ENCODE data around the gene WFIKKN2.
"Not testable (repeated sequence)": the region's sequence is repeated elsewhere in the genome, so short reads cannot be mapped to it uniquely, and the experiment has no call there.

WFIKKN2 gene

DNA sequence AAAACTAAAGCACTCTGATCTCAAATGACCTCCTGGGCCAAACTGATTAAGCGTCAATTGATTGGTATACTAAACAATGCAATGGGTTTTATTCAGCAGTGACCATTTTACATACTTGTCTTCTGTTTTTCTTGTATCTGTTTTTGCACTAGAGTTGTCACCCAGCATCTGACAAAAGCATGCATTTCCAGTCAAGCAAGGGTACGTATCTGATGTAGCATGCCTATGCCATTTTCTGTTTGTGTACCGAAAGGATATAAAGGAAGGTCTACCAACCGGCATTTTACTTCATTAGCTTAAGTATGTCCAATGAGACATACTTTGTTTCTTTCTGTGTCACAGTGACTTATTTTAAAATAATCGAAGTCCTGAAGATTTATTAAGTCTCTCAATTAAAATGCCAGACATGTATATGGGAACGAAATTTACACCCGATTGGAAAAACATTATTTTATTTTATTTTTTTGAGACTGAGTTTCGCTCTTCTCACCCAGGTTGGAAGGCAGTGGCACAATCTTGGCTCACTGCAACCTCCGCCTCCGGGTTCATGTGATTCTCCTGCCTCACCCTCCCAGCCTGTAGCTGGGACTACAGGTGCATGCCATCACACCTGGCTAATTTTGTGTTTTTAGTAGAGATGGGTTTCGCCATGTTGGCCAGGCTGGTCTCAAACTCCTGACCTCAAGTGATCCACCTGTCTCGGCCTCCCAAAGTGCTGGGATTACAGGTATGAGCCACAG, 23.3 kb downstream of the WFIKKN2 start:
- no peak for DNase-seq

DNA sequence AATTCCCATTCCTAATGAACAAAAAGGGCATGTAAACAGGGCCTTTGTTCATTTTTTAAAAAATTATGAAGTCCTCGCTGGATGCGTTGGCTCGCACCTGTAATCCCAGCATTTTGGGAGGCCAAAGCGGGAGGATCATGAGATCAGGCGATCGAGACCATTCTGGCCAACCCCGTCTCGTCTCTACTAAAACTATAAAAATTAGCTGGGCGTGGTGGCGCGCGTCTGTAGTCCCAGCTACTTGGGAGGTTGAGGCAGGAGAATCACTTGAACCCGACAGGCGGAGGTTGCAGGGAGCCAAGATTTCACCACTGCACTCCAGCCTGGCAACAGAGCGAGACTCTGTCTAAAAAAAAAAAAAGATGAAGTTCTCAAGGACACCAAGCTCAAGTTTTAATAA, 24.3 kb downstream of the WFIKKN2 start:
- not testable (repeated sequence) for DNase-seq

DNA sequence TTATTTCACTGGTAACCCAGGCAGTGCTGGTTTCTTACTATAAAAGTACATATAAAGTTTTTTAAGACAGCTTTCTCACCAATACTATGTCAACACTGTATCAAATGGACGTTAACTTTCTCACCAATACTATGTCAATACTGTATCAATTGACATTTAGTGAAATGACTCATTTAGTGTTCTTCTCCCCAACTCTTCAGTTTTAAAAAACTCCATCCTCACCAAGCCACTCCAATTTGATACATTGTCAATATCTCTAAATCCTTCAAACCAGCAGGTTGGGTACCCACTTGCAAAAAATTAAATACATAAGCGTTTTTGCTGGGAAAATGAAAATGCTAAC, 25.9 kb downstream of the WFIKKN2 start:
- DNase-seq: no peak

DNA sequence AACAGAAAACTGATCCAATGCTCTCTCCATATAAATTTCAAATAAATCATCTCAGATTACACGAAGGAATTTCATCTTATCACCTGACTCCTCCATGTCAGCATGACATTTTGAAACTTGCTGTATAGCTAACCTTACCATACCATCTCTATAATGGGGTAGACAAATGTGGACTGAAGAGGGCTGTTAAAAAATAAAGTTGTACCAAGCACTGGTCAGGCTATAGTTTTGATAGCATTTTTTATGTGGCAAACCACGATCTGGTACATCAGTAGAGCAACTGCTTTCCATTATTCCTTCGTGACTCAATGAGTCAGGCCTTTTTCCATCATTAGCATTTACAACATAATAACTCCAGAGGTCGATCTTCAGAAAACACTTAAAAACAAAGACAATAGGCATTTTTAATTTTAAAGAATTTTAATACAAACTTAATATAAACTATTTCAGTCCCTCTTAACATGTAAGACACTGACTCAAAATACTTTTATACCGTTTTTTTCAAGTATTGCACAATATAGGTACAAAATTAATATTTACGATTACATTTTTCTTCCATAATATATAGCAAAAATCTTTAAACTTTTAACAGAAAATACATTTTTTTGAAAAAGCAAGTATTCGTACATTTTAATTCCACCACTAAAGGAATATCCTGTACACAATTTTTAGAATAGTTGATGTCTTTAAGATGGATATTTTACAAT, 26.6 kb downstream of the WFIKKN2 start:
- DNase-seq: no peak

DNA sequence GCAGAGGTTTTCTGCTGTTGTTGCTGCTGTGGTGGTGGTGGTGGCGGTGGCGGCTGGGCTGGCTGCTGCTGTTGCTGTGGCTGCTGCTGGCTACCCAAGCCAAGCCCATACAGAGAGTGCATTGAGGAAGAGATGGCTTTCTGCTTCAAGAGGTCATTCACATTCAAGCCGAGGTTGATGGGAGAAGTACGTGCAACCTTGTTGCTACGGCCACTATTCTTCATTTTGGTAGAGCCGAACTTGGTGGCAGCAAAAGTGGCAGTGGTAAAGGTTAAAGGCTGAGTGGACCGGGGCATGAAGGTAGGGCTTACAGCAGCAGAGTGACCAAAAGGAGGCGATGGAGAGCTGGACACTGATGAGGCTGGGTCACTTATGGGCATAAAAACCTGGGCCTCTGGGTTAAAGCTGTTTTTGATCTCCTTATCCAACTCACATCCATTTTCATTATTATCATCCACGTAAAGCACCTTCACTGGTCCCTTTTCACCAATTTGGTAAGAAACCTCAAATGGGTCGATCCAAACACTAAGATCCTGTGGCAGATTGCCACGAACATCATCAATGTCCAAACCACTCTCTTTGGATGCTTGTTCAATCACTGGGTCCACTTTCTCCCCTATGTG, 27.9 kb downstream of the WFIKKN2 start:
- no peak for DNase-seq

DNA sequence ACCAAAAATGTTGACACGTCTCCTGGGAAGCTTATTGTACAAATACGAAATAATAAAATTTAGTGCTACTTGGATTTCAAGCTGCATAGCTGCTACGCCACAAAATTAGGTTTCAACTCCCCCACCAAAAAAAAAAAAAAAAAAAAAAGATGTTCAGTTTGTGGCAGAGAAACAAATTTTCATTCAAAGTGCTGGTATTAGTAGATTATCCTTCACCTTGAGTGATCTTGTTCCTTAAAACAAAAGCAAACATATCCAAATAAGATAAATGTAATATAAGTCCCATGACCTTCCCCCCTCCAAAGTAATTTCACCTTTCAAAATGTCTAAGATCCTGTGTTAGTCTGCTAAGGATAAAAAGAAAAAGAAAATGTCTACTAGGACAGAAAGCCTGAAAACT, 28.5 kb downstream of the WFIKKN2 start:
- DNase-seq: no peak

DNA sequence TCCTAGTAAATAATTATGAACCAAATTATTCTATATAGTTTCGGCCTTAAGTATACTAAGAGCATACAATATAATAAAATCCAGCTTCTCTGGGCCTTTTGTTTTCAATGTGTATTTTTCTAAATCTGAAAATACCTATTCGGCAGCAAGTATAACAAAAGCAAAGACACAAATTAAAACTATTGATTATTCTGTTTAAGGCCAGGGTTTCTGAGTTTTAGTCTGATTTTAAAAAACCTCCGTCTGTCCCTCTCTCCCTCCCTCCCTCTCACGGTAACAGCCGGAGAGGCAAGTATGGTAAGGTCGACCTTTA, 29.3 kb downstream of the WFIKKN2 start:
- DNase-seq: no peak

DNA sequence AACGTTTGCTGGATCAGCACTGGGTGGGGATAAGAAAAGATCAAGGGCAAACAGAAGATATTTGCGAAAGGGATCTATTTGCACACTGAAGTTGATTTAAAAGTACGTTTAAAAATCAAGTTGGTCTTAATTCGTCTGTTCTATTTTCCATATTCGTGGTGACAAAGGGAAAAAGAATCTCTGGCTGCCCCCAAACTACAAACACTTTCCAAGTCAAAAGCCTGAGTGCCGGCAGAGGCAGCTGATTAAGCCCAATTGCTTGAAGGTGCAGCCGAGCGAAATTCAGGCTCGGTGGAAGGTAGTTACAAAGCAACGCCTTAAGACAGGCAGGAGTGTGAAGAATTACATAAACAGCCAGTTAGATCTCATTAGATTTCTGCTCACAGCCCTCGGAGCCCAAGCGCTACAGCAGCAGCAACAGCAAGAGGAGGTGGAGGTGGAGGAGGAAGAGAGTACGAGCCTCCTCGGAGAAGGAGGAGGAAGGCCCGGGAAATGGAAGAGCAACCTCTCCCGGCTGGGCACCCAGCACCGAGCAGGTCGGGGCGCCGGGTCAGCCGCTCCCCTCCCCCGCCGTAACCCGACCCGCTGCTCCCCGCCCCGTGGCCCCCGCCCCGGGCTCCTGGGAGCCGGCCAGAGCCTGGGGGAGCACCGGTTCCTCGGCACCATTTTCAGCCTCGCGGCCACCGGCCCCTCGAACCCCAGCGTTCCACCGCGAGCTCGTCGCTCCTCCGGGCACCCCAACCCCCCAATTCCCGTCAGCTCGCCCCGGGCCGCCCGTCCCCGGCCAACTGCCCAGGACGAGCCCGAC, 29.9 kb downstream of the WFIKKN2 start:
- DNase-seq: no peak

DNA sequence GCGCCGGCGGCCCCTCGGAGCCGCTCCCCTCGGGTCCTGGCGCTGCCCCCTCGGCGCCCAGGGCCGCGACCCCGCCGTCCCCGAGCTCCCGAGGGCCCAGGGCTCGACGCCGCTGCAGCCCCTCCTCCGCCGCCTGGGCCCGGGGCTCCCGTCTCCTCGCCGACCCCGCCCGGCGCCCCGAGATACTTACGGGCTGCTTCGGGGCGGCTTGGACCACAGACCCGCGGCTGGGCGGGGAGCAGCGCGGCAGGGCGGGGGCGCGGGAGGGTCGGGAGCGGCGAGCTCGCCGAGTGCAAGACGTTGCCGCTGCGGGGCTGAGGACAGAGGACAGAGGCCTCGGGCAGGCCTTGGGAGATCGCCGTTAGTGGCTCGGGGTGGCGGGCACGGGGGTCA, 30.5 kb downstream of the WFIKKN2 start:
- DNase-seq: no peak

DNA sequence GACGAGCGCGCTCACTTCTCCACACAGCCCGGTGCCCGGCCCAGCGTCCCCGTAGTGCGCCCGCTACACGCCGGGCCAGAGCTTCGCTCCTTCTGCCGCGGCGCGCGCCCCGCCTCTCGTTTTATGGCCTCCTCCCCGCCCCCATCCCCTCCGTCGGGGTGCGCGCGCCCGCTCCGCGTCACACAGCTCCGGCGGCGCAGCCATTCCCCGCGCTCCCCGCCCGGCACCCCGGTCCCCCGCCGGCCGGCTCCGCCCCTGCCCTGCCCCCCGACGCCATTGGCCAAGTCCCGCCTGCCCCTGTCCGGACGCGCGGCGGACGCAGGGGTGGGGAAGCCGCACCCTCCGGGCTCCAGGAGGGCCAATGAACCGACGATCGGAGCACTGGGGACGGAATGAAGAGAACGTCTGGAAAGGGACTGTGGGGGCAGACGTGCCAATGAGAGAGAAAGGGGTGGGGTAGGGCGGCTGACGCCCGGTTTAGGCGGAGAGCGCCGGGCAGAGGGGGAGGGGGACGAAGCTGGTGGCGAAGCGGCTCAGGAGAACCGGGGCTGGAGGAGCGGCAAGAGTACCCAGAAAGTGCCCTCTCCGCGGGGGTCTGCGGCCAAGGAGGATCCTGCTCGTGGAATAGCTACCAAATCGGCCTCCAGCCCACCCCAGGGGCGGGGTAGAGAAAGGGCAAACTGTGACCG, 31.0 kb downstream of the WFIKKN2 start, which contains the start of gene TOB1:
TOB1 (minus strand) TSS at position 94 of the 689 bp plus-strand sequence. CDS start 2,337 bp downstream, outside the sequence.
- peak; percentile 90 for DNase-seq

DNA sequence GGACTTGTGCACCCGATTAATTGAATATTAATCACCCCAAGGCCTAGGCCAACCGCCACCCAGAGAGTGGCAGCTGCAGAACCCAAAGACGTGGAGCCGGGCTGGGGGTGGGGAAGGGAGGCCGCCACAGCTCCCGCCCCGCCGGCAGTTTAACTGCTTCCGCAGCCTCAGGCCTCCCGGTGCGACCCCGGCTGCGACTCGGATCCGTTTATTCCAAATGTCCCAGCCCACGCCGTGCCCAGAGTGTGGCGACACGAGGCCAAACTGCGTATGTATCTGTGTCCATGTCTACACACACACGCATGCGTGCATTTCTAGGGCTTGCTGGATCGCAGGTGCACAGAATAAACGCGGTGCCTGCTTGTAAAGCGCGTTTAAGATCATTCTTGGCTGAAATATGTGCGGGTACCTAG, 31.6 kb downstream of the WFIKKN2 start:
- peak; percentile 86 for DNase-seq

DNA sequence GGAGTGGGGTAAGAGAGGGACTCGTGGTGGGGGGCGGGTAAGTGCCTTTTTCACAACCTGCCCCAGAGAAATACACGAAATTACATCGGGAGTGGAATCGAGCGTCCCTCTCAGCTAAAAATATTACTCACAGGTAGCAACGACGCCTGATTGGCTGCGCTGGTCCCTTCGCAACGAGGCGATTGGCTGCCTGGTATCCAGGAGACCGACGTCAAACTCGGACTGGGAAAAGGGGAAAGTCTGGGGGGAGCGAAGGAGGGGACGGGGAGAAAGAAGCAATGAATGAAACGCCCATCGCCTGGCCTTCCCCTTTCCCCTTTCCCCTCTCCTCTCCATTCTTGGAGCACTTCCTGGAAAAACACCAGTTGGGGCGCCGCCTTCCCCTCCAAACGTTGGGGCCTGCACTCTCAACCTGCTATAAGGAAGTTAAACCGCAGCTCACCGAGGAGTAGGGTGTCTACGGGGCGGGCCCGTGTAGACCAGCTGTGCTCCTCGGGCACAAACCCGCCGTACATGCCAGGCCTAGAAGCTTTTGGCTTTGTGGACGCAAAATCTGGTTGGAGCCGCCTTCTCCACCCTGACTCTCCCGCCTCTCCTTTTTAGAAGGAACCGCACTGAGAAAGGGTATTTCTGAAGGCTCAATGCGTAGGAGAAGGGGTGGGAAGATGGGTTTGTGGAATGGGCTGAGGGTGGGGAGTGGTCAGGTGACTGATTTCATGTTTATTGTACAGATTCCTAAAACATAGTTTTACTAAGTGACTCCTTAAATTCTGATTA, 32.2 kb downstream of the WFIKKN2 start:
- DNase-seq: peak; percentile 96

DNA sequence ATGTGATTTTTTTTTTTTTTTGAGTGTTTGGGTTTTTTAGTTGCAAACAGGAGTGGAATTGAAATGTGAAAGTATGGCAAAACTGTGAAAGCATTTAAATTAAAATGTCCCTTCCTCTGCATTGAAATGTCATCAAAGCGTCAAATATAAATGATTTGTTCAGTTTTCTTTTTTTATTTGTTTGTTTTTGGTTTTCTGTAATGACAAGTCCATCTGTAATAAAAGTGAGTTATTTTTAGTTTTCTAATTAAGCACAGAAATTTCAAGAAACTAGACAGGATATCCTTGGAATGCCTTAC, 32.7 kb downstream of the WFIKKN2 start:
- DNase-seq: no peak

DNA sequence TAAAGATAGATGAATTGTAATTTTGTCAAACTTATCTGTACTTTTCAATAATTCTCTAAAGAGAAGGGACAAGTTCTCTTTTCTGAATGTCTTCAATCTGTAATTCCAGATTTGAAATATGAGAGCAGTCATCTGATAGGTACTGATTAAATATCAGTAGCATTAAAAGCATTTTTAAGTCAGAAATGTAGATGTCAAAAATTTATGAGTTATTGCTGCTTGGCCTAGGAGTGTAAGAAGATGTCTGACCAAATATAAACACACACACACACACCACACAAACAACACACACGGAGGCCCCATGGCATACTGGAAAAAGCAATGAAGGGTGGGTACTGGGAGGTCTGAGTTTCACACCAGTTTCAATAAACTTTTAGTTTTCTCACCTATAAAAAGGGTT, 33.2 kb downstream of the WFIKKN2 start:
- DNase-seq: no peak

DNA sequence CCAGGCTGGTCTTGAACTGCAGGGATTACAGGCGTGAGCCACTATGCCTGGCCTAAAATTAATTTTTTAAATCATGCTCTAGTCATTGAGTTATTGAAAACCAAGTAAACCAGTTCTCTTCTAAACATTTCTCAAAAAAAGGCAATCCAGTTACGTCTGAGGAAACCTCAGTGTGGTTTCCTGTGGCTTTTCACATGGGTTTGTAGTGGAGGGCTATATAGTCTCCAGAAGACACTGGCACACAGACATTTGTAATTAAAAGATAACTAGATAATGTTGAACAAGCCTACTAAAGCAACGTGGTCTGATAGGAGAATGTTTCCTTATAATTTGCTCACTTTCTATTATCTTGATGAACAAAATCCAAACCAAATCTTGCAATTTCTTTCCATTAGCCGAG, 36.0 kb downstream of the WFIKKN2 start:
- DNase-seq: no peak

DNA sequence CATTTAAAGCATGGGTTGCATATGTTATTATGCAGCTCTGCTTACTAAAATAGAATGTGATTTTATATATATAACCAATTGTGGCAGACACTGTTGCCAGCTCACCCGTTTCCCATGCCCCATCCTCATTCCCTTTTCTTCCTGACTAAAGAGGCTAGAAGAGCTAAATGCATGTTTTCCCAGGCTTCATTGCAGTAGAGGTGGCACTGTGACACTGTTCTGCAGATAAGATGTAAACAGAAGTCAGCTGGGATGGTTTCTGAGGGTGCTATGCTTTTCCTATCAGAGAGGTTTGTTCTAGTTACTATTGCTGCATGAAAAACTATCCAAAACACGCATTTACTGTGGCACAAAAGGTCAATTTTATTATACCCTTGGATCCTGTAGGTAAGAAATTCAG, 36.5 kb downstream of the WFIKKN2 start:
- no peak for DNase-seq

DNA sequence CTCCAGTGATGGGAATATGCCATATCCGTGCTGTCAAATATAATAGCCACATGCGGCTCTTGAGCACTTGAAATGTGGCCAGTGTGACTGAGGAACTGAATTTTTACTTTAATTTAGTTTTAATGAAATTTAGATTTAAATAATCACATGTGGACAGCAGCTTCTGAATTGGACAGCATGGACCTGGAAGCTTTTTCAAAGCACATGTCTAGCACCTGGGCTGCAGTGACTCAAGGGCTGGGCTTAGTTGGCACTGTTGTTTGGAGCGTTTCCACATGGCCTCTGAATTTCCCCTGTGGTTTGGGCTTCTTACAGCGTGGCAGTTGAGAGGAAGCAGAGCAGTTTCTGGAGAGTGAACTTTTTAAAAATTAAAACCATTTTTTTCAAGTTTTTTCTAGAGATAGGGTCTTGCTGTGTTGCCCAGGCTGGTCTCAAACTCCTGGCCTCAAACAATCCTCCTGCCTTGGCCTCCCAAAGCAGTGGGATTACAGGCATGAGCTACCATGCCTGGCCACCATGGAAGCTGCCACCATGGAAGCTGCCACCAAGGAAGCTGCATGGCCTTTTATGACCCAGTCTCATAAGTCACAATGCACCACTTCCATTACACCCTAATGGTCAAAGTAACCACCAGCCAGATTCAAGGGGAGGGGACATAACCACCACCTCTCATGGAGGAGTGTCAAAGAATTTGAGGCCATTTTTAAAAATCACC, 37.5 kb downstream of the WFIKKN2 start:
- no peak for DNase-seq

DNA sequence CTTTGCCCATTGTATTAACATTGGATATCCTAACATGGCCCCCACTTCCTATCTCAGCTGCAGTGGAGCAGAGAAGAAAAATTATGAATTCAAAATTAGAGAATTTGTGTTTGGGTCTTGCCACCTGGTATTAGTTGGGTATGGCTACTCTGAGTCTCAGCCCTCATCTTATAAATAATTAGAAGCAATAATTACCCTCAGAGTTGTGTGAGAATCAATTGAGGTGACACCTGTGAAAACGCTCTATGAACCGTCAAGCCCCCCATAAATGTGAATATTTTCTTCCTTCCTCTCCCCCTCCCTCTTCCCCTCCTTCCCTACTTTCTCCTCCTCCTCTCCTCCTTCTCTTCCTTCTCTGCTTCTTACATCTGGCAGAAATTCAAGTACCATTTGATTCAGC, 39.7 kb downstream of the WFIKKN2 start:
- DNase-seq: no peak

DNA sequence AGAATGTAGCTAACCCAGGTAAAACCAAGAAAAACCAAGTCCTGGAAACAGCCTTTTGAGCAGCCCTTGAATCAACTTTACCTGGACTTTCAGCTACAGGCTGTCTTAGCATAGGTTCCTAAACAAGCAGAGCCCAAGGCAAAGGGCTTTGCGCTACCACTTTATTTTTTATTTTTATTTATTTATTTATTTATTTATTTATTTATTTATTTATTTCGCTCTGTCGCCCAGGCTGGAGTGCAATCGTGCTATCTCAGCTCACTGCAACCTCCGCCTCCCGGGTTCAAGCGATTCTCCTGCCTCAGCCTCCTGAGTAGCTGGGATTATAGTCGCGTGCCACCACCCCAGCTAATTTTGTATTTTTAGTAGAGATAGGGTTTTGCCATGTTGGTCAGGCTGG, 41.7 kb downstream of the WFIKKN2 start:
- DNase-seq: not testable (repeated sequence)

DNA sequence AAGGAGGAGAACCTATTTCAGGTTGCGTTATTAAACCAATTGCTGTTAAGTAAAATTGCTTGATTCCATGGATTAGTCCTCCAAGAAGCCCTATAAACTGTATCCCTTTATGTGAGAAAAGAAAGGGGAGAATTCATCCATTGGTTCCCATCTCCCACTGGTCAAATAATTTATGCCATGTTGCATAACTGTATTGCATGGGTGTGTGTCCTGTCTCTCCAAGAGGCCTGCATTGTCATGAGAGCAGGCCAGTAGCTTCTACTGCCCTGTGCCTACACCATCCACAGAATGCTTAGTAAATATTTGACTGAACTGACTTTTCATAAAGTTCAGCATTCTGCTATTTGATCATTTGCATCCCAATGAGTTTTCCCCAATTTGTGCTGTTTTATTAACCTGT, 42.5 kb downstream of the WFIKKN2 start:
- no peak for DNase-seq

DNA sequence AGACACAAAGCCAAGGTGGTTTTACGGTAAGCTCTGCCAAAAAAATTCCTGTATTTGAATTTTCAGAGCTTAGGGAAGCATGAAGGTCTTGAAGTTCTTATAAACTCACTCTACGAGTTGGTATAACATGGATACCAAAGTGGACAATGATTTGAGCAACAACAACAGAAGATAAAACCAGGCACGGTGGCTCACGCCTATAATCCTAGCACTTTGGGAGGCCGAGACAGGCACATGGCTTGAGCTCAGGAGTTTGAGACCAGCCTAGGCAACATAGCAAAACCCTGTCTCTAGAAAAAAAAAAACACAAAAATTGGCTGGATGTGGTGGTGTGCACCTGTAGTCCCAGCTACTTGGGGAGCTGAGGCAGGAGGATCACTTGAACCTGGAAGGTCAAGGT, 43.7 kb downstream of the WFIKKN2 start:
- no peak for DNase-seq

DNA sequence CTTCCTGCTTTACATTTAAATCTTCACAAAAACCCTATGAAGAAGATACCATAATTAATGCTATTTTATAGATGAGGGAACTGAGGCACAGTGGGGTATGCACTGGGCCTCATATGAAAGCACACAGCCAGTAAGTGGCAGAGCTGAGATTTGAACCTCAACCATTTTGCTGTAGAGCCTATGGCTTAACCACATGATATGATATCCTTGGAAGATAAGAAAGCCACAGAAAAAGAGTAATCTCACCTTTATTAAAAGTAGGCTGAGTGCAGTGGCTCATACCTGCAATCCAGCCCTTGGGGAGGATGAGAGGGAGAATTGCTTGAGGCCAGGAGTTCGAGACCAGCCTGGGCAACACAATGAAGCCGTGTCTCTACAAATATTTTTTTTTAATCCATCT, 45.8 kb downstream of the WFIKKN2 start:
- DNase-seq: no peak

All from NCI-H1694 treated with DMSO at 0.1 percent for 48 hours (cell line).